ENCODE results near the gene SCFD1.
"Not testable (repeated sequence)": the region's sequence is repeated elsewhere in the genome, so short reads cannot be mapped to it uniquely, and the experiment has no call there.

DNA sequence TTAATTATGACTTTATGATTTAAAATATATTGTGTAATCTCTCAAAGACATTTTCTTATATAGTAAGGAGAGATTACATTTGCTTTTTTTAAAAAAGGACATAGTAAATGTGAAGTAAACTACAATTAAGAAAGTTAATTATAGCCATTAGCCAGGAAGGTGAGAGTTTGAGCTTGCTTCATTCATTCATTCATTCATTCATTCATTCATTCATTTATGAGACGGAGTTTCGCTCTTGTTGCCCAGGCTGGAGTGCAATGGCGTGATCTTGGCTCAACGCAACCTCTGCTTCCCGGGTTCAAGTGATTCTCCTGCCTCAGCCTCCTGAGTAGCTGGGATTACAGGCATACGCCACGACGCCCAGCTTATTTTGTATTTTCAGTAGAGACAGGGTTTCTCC is 17.4 kb upstream of the SCFD1 start:
- TF ChIP-seq, protein P1, sequence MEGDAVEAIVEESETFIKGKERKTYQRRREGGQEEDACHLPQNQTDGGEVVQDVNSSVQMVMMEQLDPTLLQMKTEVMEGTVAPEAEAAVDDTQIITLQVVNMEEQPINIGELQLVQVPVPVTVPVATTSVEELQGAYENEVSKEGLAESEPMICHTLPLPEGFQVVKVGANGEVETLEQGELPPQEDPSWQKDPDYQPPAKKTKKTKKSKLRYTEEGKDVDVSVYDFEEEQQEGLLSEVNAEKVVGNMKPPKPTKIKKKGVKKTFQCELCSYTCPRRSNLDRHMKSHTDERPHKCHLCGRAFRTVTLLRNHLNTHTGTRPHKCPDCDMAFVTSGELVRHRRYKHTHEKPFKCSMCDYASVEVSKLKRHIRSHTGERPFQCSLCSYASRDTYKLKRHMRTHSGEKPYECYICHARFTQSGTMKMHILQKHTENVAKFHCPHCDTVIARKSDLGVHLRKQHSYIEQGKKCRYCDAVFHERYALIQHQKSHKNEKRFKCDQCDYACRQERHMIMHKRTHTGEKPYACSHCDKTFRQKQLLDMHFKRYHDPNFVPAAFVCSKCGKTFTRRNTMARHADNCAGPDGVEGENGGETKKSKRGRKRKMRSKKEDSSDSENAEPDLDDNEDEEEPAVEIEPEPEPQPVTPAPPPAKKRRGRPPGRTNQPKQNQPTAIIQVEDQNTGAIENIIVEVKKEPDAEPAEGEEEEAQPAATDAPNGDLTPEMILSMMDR (conservative IDR thresholded peaks at IDR 0.05), result not testable (repeated sequence)
- not testable (repeated sequence) for TF ChIP-seq EZH2 (IDR thresholded peaks at IDR 0.05; ENCODE audit: low read depth)
